H9 (cell line): ENCODE measurements around the gene BST2. TPM values are rescaled to one million over a fixed set of nuclear protein-coding genes. Genes with fewer than 3 reads are reported as not detected.

Source experiments
- DNase-seq: peaks from one replicate; pipeline ENCODE4 v3.0.0-alpha.2; 2017
- H2AFZ ChIP-seq: one replicate; pipeline ENCODE4 v1.6.1; 2013; ENCODE audit warnings: mild to moderate bottlenecking, low read length, control low read depth, moderate library complexity
- H2AK5ac ChIP-seq: 2 replicates; pipeline ENCODE4 v1.6.1; 2013; ENCODE audit warnings: low read length, control low read depth, mixed read lengths; ENCODE audit not compliant: insufficient read length
- H2BK120ac ChIP-seq: one replicate; pipeline ENCODE4 v1.6.1; 2013; ENCODE audit warnings: low read depth, mild to moderate bottlenecking, low read length, control low read depth, inconsistent platforms; ENCODE audit not compliant: poor library complexity, severe bottlenecking
- H2BK12ac ChIP-seq: 2 replicates; pipeline ENCODE4 v1.6.1; 2013; ENCODE audit warnings: low read length, control low read depth, mixed read lengths, low read depth; ENCODE audit not compliant: insufficient read length
- H2BK15ac ChIP-seq: 2 replicates; pipeline ENCODE4 v1.6.1; 2013; ENCODE audit warnings: low read depth, low read length, control low read depth
- H2BK20ac ChIP-seq: one replicate; pipeline ENCODE4 v1.6.1; 2013; ENCODE audit warnings: low read depth, mild to moderate bottlenecking, low read length, control low read depth, inconsistent platforms; ENCODE audit not compliant: poor library complexity, severe bottlenecking
- H2BK5ac ChIP-seq: 2 replicates; pipeline ENCODE4 v1.6.1; 2013; ENCODE audit warnings: low read length, control low read depth, mixed read lengths; ENCODE audit not compliant: insufficient read length
- H3K14ac ChIP-seq: 2 replicates; pipeline ENCODE4 v1.6.1; 2013; ENCODE audit warnings: low read length, control low read depth; ENCODE audit not compliant: insufficient read depth
- H3K18ac ChIP-seq: 2 replicates; pipeline ENCODE4 v1.6.1; 2013; ENCODE audit warnings: low read depth, mild to moderate bottlenecking, mixed read lengths, low read length, control low read depth; ENCODE audit not compliant: insufficient read length
- H3K23ac ChIP-seq: 2 replicates; pipeline ENCODE4 v1.6.1; 2013; ENCODE audit warnings: low read length, control low read depth, mixed read lengths, low read depth; ENCODE audit not compliant: insufficient read length
- H3K23me2 ChIP-seq: 2 replicates; pipeline ENCODE4 v1.6.1; 2013; ENCODE audit warnings: low read depth, mild to moderate bottlenecking, mixed read lengths, low read length, control low read depth; ENCODE audit not compliant: insufficient read length, poor library complexity, severe bottlenecking
- H3K27ac ChIP-seq: 2 replicates; pipeline ENCODE4 v1.5.1; 2013; ENCODE audit warnings: low read length, control low read depth, mixed read lengths, low read depth; ENCODE audit not compliant: insufficient read length
- H3K27me3 ChIP-seq: 2 replicates; pipeline ENCODE4 v1.6.1; 2013; ENCODE audit warnings: low read length, control low read depth, inconsistent platforms; ENCODE audit not compliant: insufficient read depth
- H3K4ac ChIP-seq: 2 replicates; pipeline ENCODE4 v1.6.1; 2013; ENCODE audit warnings: low read depth, mild to moderate bottlenecking, control low read depth, inconsistent platforms, low read length, moderate library complexity
- H3K4me1 ChIP-seq: 2 replicates; pipeline ENCODE4 v1.6.1; 2013; ENCODE audit warnings: low read length, control low read depth, inconsistent platforms; ENCODE audit not compliant: insufficient read depth
- H3K4me2 ChIP-seq: 2 replicates; pipeline ENCODE4 v1.6.1; 2013; ENCODE audit warnings: low read length, control low read depth, mixed read lengths; ENCODE audit not compliant: insufficient read length, insufficient read depth
- H3K56ac ChIP-seq: 2 replicates; pipeline ENCODE4 v1.6.1; 2013; ENCODE audit warnings: low read depth, mild to moderate bottlenecking, mixed read lengths, low read length, control low read depth; ENCODE audit not compliant: insufficient read length
- H3K79me1 ChIP-seq: 2 replicates; pipeline ENCODE4 v1.6.1; 2013; ENCODE audit warnings: low read depth, mild to moderate bottlenecking, moderate library complexity, low read length, control low read depth, inconsistent platforms; ENCODE audit not compliant: insufficient read depth, poor library complexity, severe bottlenecking
- H3K79me2 ChIP-seq: 2 replicates; pipeline ENCODE4 v1.6.1; 2013; ENCODE audit warnings: low read length, control low read depth, inconsistent platforms; ENCODE audit not compliant: insufficient read depth
- H3K9ac ChIP-seq: 2 replicates; pipeline ENCODE4 v1.6.1; 2013; ENCODE audit warnings: low read length, control low read depth, mixed read lengths; ENCODE audit not compliant: insufficient read length; ENCODE audit errors: extremely low read depth
- H3K9me3 ChIP-seq: one replicate; pipeline ENCODE4 v1.6.1; 2013; ENCODE audit warnings: low read depth, low read length, inconsistent platforms; ENCODE audit not compliant: control insufficient read depth
- H3T11ph ChIP-seq: one replicate; pipeline ENCODE4 v1.6.1; 2013; ENCODE audit warnings: mild to moderate bottlenecking, low read length, control low read depth, inconsistent platforms
- H4K20me1 ChIP-seq: one replicate; pipeline ENCODE4 v1.6.1; 2013; ENCODE audit not compliant: control insufficient read depth, insufficient read length, insufficient read depth
- H4K5ac ChIP-seq: 2 replicates; pipeline ENCODE4 v1.6.1; 2013; ENCODE audit warnings: low read depth, mild to moderate bottlenecking, mixed read lengths, low read length, control low read depth; ENCODE audit not compliant: insufficient read length
- H4K8ac ChIP-seq: replicated peaks from 2 replicates; pipeline ENCODE4 v1.6.1; 2013; ENCODE audit warnings: low read length, control low read depth, mixed read lengths, low read depth; ENCODE audit not compliant: insufficient read length
- H4K91ac ChIP-seq: 2 replicates; pipeline ENCODE4 v1.6.1; 2013; ENCODE audit warnings: low read depth, mild to moderate bottlenecking, moderate library complexity, mixed read lengths, low read length, control low read depth; ENCODE audit not compliant: insufficient read length
- H3K27ac Mint-ChIP-seq, 3 experiments: 2 replicates in 2 of 3; 3 replicates in 1 of 3; pipeline ENCODE4 v1.8.0; 2020 to 2021; ENCODE audit warnings: mixed read lengths in 3 of 3, mild to moderate bottlenecking in 1 of 3, moderate library complexity in 1 of 3
- H3K27me3 Mint-ChIP-seq: 2 replicates; pipeline ENCODE4 v1.8.0; 2021; ENCODE audit warnings: low read depth, mild to moderate bottlenecking, moderate library complexity, mixed read lengths
- H3K36me3 Mint-ChIP-seq, 3 experiments: 2 replicates in 2 of 3; 3 replicates in 1 of 3; pipeline ENCODE4 v1.8.0; 2020 to 2021; ENCODE audit warnings: low read depth in 3 of 3, mixed read lengths in 3 of 3; ENCODE audit not compliant: insufficient read depth in 1 of 3
- H3K4me1 Mint-ChIP-seq, 2 experiments: 2 replicates each; pipeline ENCODE4 v1.8.0; 2020; ENCODE audit warnings: mixed read lengths in 2 of 2
- H3K4me3 Mint-ChIP-seq, 2 experiments: 2 replicates in 1 of 2; 3 replicates in 1 of 2; pipeline ENCODE4 v1.8.0; 2020 to 2021; ENCODE audit warnings: mild to moderate bottlenecking in 2 of 2, mixed read lengths in 2 of 2, moderate library complexity in 1 of 2
- H3K9me3 Mint-ChIP-seq, 2 experiments: 2 replicates in 1 of 2; 3 replicates in 1 of 2; pipeline ENCODE4 v1.8.0; 2020; ENCODE audit warnings: mild to moderate bottlenecking in 2 of 2, mixed read lengths in 2 of 2, moderate library complexity in 1 of 2
- WGBS: extraction: QIAGEN DNeasy Blood & Tissue Kit; methylation state at CpG from one replicate; pipeline ENCODE4 v1.1.7; 2013; ENCODE audit warnings: missing lambda C conversion rate, low lambda C conversion rate, mixed read lengths; ENCODE audit not compliant: insufficient read length; ENCODE audit errors: extremely low coverage; 5-methylcytosine and 5-hydroxymethylcytosine counted together
- total RNA-seq: library from RNA; stranded (reverse); gene quantifications from 2 replicates; pipeline ENCODE4 v1.2.1, GENCODE V29; 2021
- TF ChIP-seq, protein P1 (sequence below): fragments of 200-600 bp; sonication (generic); conservative IDR thresholded peaks from 3 replicates; pipeline ENCODE4 v1.8.0; 2021; ENCODE audit warnings: antibody characterized with exemption, mild to moderate bottlenecking

The BST2 gene
- total RNA-seq, 1 experiment from 2014 or later = 63.3 TPM

DNA sequence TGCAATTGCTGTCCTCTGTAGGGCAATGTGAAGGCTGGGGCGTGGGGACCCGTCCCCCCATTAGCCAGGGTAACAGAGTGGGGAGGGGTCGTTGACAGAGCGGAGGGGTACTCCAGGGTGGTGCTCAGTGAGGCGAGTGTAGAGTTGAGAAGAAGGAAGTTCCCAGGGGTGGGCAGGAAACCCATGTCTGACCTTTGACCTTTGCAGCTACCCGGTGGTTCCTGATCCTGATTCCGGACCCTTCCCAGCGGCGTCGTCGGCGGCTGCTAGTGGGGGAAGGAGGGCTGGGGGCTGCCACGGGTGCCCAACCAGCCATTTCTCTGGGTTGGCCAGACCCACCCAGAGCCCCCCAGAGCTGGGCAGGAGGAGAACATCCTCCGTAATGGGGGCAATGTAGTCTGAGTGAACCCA, 26.2 kb downstream of the BST2 start:
- no peak overlapping the region for H3K14ac ChIP-seq
- no peak overlapping the region for H4K8ac ChIP-seq
- no peaks in the 10 kb centered on the region for H3K79me1 ChIP-seq
- WGBS = no CpG with 5 or more reads among the region's 14 CpGs
- peak; percentile 44 for DNase-seq
- no peaks in the 10 kb centered on the region; the same call in 1 of the 2 replicates for H3K4me1 ChIP-seq
- H4K91ac ChIP-seq = no peak overlapping the region
- no peaks in the 10 kb centered on the region for H4K20me1 ChIP-seq
- no peak overlapping the region for H4K5ac ChIP-seq
- no peak overlapping the region for H3K9ac ChIP-seq
- Mint-ChIP-seq H3K4me3 (no peak overlapping the region), H3K36me3 (peaks cover 2 to 9% (median 3%) of the 10 kb centered on the region in 3 experiments; a peak in 4 of 7 replicates), H3K9me3 (peaks cover 9 to 10% of the 10 kb centered on the region in 2 experiments; a peak in 4 of 5 replicates), H3K27ac (no peak overlapping the region), H3K4me1 (peaks cover 9 to 12% of the 10 kb centered on the region in 2 experiments), H3K27me3 (no peaks in the 10 kb centered on the region)
- H3K4ac ChIP-seq = no peak overlapping the region
- H3K18ac ChIP-seq = no peak overlapping the region
- H2BK120ac ChIP-seq = no peak overlapping the region
- no peak overlapping the region for H2AFZ ChIP-seq
- no peak overlapping the region for H2AK5ac ChIP-seq
- H2BK15ac ChIP-seq = no peak overlapping the region
- no peak overlapping the region for H3K23ac ChIP-seq
- H3K79me2 ChIP-seq = no peaks in the 10 kb centered on the region
- H2BK5ac ChIP-seq = no peak overlapping the region
- H3K4me2 ChIP-seq = no peak overlapping the region
- no peak overlapping the region for H2BK12ac ChIP-seq
- no peak overlapping the region for H3K56ac ChIP-seq
- H3K27ac ChIP-seq = no peak overlapping the region
- TF ChIP-seq, protein P1, sequence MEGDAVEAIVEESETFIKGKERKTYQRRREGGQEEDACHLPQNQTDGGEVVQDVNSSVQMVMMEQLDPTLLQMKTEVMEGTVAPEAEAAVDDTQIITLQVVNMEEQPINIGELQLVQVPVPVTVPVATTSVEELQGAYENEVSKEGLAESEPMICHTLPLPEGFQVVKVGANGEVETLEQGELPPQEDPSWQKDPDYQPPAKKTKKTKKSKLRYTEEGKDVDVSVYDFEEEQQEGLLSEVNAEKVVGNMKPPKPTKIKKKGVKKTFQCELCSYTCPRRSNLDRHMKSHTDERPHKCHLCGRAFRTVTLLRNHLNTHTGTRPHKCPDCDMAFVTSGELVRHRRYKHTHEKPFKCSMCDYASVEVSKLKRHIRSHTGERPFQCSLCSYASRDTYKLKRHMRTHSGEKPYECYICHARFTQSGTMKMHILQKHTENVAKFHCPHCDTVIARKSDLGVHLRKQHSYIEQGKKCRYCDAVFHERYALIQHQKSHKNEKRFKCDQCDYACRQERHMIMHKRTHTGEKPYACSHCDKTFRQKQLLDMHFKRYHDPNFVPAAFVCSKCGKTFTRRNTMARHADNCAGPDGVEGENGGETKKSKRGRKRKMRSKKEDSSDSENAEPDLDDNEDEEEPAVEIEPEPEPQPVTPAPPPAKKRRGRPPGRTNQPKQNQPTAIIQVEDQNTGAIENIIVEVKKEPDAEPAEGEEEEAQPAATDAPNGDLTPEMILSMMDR = no peak
- H3K23me2 ChIP-seq = no peaks in the 10 kb centered on the region
- H2BK20ac ChIP-seq = no peak overlapping the region
- H3K9me3 ChIP-seq = no peaks in the 10 kb centered on the region
- H3T11ph ChIP-seq = no peak overlapping the region
- H3K27me3 ChIP-seq = no peaks in the 10 kb centered on the region
